ENCODE data around the gene ALK.

The ALK gene

DNA sequence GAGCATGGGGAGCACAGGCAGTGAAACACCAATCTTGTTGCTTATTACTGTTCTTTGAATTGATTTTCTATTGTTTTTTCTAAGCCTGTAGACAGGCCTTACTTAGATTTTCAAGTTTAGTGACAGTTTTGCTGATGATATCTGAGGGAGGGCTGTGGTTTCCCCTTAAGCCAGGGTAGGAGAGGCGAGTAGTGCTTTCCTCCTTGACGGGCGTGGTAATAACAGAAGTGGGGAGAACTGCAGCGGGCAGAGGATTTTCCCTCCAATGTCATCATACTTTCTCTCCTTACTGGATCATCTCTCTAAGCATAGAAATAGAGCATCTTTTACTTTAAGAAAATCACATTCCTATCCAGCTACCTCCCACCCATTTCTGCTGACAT, 314.4 kb downstream of the ALK start:
- no peak for DNase-seq (ENCODE audit: low read depth)

DNA sequence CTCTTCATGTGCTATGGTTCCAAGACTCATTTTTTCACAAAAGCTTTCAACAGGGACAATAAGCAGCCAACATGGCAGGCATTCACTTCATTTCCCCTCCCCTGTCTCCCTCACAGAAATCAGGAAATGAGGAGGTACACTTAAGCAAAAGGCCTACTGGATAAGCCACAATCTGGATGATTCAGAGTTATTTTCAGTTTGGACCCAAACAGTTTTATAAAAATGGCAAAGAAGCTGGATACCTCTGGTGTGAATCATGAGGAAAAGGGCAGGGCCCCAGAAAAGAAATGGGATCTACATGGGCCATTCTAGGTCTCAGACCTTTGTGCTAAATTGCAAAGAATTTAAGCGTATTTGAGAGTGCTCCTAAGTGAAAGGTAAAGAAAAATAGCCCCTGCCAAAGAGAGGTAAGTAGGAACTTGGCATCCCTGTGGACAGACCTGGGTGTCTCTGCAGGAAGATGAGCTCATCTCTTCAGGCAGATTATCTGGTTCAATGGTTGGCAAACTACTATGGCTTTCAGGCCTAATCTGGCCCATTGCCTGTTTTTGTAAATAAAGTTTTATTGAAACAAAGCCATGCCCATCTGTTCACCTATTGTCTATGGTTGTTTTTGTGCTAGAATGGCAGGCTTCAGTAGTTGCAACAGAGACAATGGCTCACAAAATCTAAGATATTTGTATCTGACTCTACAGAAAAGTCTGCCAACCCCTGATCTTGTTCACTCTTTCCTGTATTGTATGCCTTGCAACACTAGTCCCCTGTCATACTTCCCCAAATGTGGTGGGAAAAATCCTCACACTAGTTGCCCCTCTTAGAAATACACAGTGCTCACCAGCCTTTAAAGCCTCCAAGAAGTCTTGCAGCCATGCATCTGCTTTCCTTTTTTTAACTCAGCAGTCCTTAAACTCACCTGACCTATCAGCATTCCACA, 315.0 kb downstream of the ALK start:
- peak; percentile 93 for DNase-seq (ENCODE audit: low read depth)

DNA sequence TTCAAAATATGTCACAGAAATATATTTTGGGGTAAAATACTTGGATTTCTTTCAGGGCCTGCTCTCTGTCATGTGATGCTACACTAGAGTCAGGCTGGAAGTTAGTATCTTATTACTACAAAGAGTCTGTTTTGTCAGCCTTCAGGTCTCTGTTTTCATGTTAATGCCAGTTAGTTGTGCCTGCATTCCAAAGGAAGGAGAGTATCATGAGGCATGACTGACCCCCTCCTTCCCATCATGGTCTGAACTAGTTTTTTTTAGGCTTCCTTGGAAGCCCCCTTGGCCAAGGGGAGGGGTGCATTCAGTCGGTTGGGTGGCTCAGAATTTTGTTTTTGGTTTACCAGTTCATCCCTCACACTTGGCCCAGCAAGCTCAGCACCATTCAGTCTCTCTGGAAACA, 318.0 kb downstream of the ALK start:
- no peak for DNase-seq (ENCODE audit: low read depth)

DNA sequence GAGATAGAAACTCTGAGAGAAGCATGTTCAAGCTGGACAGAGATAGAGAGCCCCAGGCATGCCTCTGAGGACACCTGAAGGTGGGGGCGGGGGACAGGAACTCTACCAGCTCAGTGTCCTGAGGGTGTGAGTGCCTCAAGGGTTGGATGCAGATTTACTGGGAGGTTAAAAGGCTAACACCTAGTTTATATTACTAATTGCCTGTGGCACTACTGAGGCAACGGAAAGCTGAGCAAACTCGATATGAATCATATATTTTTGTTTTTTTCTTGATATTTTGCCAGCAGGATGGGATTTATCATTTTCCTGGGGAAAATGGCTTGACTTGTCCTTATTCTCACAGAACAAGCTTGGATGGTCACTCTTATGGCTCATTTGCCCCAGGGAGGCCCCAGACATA, 319.5 kb downstream of the ALK start:
- no peak for DNase-seq (ENCODE audit: low read depth)

DNA sequence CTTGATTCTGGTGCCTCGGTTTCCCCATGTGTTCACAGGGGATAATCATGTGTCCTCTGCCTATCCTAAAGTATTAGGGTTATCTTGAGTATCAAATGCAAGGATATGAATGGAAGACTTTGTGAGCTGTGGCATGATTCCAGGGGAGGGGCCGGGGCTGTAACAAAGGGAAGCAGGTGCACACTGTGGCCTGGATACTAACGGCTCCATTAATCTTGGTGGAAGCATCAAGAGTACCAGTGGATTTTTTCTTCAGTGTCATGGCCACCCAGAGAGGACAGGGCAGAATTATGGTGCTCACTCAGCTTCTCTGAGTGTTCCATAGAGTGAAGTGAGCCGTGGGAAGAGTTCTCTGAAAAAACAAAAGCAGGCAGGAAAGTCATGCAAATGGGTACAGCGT, 320.1 kb downstream of the ALK start:
- DNase-seq (ENCODE audit: low read depth) = no peak

DNA sequence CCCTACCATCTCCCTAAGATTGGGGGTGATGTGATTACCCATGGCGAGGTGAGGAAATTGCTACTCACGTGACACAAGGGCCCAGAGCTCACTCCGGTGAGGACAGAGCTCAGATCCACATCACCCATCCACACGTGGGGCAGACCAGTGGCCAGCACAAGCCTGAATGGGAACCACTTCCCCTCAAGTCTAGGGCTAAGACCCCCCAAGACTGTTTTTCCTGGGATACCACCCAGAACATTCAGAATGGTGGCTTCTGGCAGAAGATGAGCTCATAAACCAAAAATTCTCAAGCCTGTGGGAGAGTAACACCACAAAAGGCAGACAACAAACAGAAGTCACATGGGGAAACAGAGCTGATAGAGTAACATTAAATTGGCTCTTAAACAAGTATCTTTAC, 321.4 kb downstream of the ALK start:
- DNase-seq (ENCODE audit: low read depth) = no peak

DNA sequence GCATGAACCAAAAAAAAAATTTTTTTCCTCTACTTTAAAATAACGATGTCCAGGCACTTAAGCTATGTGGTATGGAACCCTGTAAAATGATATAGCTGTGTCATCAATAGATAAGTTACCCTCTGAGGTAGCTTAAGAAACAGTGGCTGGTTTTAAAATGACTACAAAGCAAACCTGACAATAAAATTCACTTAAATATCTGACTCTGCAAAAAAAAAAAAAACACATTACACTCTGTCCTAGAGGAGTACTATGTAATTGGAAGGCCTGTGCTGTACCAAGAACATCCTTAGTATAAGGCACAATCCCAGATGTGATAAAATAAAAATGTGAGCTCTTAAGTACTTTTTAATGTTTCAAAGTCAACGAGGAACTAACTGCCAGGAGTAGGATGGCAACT, 322.4 kb downstream of the ALK start:
- DNase-seq (ENCODE audit: low read depth) = no peak

DNA sequence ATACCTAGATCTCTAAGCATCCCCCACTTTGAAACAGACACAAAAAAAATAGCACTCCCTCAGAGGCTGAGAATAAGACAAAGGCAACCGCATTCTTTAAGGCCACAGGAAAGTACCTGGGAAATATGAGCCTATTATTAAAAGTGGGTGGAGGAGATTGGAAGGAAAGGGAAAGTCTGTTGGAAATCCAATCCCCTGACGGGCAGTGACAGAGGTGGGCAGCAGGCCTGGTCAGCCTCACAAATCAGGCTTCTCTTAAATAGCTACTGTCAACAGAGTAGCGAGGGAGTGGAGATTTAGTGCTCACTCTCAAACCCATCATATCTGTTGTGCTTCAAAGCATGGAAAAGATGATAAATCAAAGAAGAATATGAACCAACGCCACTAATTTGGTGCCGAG, 324.4 kb downstream of the ALK start:
- DNase-seq (ENCODE audit: low read depth) = no peak

DNA sequence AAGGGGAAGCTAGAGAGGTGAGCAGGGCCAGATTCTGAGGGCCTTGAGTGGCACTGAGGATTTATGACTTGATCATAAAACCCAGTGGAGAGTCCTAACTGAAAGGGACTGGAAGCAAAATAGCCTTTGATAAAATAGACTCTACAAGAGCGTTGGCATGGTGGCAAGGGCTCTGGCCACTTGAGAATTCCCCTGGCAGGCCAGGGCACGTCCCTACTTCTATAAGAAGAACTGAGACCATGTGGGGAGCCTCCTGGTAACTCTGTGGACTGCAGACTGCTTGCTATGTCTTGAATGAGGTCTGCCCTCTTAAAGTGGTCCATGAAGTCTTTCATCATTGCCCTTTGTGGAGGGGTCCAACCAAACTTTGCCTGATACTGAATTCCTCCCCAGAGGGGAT, 324.8 kb downstream of the ALK start:
- DNase-seq (ENCODE audit: low read depth) = no peak

DNA sequence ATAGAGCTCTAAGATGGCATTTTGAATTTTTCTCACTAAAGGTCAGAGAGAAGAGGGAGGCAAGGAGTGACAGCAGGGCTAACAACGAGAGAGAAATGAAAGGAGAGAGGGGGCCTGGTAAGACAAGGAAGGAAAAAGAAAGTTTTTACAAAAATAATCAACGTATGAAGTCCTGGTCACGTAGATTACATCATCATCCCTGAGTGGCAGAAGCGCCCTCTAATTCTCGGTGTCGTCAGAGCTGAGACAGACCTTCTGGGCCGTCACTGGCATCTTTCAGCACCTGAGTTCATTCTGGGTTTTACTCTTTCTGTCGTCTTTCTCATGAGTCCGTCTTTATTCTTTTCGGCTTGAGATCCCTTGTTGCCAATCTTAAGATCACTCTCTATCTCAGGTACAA, 329.8 kb downstream of the ALK start:
- DNase-seq (ENCODE audit: low read depth) = no peak

DNA sequence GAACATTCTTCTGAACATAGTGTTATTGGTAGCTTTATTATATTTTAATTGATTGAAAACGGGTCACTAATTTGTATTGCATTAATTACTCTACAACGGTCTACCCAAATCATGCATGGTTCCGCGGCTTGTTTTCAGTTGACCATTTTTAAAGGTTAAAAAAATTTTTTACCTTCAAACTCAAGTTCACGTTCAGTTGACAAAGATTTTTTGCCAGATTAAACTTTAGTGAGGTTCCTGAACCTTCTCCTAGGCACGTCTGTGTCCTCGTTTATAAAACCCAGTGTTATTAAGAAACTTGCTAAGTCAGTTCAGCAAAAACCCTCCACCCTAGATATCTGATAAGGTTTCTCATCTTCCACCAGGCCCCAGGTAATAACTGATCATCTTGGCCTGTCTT, 331.2 kb downstream of the ALK start:
- no peak for DNase-seq (ENCODE audit: low read depth)

DNA sequence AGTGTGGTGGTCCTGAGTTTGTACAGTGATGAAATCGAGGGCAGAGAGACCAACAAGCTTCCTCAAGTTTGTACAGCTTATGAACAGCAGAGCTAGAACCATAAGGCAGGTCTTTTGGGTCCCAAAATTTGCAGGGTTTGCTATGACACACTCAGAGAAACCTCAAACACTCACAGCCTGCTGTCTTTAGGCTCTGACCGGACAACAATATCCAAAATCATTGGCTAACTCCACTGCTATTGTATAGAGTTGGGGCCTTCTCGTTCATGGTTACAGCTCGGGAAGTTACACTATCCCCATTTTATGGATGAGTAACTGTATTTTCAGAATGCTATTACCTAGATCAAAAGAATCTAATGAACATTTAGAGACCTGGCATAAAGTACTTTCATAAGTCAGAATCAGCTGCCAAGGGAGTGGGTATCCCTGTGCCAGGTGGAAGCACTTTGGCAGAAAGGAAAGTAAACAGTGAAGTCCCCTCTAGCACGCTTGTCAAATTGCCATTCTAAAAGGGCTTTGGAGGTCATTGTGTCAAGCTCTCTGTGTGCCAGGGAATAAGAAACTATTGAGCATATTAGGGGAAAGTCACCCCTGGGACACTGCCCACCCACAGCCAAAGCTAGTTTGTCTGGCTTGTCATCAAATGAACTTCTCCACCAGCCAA, 331.8 kb downstream of the ALK start:
- no peak for DNase-seq (ENCODE audit: low read depth)

DNA sequence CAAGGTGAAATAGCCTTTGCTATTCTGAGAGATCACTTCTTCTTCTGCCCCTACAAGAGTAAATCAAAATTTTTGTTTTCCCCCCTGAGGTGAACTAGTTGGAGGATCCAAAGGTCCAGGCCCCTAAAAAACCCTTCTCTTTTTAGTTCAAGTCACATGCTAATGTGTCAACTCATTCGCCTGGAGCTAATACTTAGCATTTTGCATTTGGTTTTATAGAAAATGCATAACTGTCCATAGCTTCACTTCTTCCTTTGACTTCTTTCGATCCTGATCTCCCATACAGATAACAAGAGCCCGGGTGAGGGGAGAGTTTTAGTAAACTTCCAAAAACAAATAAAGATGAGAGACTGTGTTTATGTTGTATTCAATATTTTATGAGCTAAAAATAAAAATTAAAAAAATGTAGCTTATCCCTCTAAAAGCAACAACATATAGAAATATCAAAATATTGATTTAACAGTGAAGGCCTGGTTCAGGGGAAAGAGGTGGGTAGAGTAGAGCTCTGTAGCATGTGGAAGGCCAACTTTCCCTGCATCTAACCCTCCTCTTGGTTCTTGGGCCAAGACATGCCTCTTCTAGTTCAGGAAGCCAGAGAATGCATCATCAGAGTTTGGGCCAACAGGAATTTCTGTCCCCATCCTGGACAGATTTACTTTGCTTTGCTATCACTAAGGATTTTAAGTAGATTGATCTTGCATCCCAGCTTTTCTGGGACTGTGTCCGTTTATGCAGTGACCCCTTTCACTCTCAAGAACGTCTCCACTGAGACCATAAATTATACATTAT, 333.8 kb downstream of the ALK start:
- DNase-seq (ENCODE audit: low read depth) = no peak

DNA sequence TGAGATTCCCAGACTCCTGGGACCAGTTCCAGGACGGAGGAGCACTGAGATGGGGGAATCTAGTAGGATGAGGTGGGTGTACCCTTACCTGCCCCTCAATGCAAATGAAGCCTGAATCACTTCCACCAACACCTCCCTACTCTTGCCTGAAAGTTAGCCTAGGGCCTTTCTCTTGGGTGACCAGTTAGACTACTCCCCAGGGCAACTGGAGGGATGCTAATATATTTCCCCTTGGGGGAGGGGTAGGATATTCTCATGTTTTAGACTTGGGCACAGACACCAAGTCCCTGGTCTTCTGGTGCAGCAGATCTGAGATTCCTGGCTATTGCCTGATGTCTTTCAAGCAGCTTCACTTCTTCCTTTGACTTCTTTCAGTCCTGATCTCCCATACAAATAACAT, 334.5 kb downstream of the ALK start:
- no peak for DNase-seq (ENCODE audit: low read depth)

DNA sequence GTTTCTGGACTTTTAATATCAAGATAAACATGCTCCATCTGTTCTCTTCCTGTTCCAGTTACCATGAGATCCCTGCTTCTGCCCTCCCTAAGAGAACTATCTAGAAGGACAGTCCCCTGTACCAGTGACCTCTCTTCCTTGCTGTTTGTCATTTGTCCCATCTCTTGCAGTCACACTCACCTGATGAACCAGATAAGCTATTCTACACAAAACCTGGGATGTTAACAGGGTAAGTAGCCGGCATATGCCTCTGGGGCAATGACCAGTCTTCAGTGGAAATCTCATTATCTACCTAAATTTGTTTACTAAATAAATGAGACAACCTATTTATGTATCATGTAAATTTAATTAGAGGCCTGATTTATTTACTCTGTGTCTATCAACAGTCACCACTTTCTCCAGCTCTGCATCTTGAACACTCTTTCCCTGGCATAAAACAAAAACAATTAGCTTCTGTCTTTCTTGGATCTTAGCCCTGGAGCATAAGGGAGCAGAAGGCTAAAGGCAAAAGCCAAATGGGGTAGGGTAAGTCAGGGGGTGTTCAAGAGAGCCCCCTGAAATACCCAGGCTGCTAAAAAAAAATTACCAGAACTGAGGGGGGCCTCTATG, 337.7 kb downstream of the ALK start:
- no peak for DNase-seq (ENCODE audit: low read depth)

DNA sequence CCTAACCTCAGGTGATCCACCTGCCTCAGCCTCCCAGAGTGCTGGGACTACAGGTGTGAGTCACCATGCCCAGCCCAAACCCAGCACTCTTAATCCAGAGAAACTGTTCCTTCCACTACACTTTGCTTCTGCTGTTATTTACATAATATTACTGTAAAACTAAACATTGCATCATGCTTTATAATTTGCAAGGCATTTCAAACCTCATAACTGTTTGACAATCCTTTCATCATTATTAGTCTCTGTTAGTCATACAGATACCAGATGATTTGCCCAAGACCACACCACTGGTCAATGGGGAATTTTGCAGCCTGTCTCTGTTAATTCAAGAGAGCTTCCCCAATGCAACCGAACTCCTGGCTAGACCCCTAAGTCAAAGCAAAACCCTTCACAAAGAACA, 338.3 kb downstream of the ALK start:
- DNase-seq (ENCODE audit: low read depth) = peak; percentile 60

DNA sequence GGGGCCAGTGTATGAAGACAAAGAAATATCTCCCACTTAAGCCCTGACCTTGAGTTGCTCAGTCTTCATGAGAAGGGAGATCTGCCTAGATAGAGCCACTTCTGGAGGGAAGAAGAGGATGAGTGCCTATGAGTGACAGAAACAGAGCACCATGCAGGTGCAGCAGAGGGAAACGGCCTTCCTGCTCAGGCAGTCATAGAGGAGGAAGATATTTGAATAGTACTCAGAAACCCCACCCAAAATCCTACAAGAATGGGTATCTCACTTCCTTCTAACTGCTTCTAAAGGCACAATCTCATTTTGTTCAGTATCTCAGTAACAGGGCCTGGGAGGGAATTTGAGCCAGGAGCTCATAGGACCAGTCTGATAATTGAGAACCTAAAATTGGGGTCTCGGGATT, 339.3 kb downstream of the ALK start:
- DNase-seq (ENCODE audit: low read depth) = no peak

DNA sequence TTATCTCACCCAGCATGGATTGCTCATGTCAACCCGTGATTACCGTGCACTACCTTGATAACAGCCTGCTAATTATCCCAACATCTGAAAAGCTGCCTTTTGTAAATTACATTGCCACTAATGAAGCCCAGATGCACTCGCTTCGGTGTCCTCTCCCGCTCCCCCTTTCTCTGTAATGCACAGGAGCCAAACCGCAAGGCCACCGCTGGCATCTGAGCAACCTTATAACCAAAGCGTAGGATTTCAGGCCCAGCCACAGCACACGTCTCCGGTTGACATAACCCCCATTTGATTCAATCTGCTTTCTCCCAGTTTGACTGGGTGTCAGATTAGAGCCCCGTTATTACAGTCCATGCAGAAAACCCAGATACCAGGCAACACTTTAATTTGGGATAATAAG, 341.2 kb downstream of the ALK start:
- DNase-seq (ENCODE audit: low read depth) = peak; percentile 12

DNA sequence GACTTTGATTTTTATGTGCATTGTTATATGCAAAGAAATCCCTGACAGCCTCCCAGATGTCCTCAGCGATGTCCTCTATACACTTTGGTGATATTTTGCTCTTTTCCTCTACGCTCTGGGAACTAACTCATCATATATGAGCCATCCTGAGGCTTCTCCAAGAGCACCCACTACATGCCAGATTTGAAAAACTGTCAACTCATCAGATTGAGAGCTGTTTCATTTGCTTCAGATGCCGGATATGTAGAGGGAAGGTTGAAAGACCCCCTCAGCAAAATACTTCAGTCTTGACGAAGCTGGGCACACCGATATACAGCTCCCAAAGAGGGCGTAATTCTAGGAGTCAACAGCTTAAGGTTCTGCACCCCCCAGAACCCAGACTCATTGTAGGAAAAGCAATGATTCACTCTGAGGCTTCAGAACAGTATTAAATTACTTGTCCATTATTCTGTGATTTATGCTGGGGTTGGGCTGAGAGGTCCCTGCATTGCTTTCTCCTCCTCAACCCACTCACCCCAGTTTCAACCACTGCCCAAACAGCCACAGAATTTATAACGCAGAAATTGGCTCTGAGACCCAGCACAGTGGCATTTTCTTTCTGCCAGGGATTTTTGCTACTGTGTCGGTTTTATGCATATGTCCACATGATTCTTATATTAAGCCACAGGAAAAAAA, 341.8 kb downstream of the ALK start:
- DNase-seq (ENCODE audit: low read depth) = peak; percentile 7

DNA sequence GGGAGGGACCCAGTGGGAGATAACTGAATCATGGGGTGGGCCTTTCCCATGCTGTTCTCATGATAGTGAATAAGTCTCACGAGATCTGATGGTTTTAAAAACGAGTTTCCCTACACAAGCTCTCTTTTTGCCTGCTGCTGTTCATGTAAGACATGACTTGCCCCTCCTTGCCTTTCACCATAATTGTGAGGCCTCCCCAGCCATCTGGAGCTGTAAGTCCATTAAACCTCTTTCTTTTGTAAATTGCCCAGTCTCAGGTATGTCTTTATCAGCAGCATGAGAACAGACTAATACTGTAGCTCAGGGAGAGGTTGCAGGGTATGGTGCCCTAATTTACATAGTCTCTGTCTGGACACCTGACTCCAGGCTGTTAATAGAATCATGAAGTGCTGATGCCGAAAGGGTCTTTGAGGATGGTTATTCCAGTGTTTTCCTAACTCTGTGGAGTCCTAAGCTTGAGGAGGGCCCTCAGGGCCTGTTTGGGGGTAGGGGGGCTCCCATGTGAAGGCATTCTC, 343.2 kb downstream of the ALK start:
- DNase-seq (ENCODE audit: low read depth) = no peak

DNA sequence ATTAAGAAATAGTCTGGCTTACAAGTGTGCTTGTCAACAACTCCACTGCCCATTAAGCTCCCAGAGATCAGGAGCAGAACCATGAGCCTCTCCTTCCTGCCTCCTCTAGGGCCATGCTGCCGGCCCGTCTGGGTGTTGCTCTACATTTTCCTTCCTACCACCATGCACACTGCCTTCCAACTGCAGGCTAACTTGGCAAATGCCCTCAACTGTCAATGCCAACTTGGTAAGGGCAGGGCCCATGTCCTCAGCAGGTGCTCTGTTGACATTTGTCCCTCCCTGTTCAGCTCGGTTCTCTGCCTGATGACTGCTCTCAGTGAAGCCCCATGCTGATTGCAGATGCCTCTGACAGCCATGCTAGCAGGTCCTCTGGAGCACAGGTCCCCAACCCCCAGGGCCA, 345.2 kb downstream of the ALK start:
- DNase-seq (ENCODE audit: low read depth) = no peak
